ENCODE data around the gene DTNBP1. TPM values are rescaled to one million over a fixed set of nuclear protein-coding genes. Genes with fewer than 3 reads are reported as not detected.

DTNBP1 gene
- total RNA-seq, 1 donor from 2014 or later = 19.4 TPM

GRCh38 chr6:15622045-15622740, 40.6 kb downstream of the DTNBP1 start:
- peaks cover 2% of the 10 kb centered on the region for H3K36me3 Mint-ChIP-seq
- peaks cover 15% of the 10 kb centered on the region for H3K4me1 Mint-ChIP-seq
- DNase-seq (ENCODE audit: low spot score in 2 of 2, unreplicated experiment in 2 of 2) = no peak
- no peak overlapping the region for H3K4me3 Mint-ChIP-seq
- H3K27me3 Mint-ChIP-seq (ENCODE audit: low read depth) = no peaks in the 10 kb centered on the region
- H3K27ac Mint-ChIP-seq = peak overlapping the region; percentile 72
- no peak for TF ChIP-seq CTCF (IDR thresholded peaks at IDR 0.05; ENCODE audit: unreplicated experiment)
- peaks cover 15% of the 10 kb centered on the region for H3K9me3 Mint-ChIP-seq

- Mint-ChIP-seq H3K27me3 (ENCODE audit: low read depth) (no peaks in the 10 kb centered on the region), H3K36me3 (no peaks in the 10 kb centered on the region), H3K9me3 (peaks cover 16% of the 10 kb centered on the region), H3K4me1 (peaks cover 15% of the 10 kb centered on the region), H3K4me3 (no peak overlapping the region), H3K27ac (peak overlapping the region; percentile 72)
- no peak for DNase-seq (ENCODE audit: low spot score in 2 of 2, unreplicated experiment in 2 of 2)
- TF ChIP-seq CTCF (IDR thresholded peaks at IDR 0.05; ENCODE audit: unreplicated experiment) = no peak
Measured at GRCh38 chr6:15621203-15622044, 41.4 kb downstream of the DTNBP1 start.

GRCh38 chr6:15620611-15621010, 42.2 kb downstream of the DTNBP1 start:
- no peak overlapping the region for H3K27ac Mint-ChIP-seq
- no peaks in the 10 kb centered on the region for H3K27me3 Mint-ChIP-seq (ENCODE audit: low read depth)
- DNase-seq (ENCODE audit: low spot score in 2 of 2, unreplicated experiment in 2 of 2) = no peak
- no peaks in the 10 kb centered on the region for H3K36me3 Mint-ChIP-seq
- H3K4me1 Mint-ChIP-seq = peaks cover 15% of the 10 kb centered on the region
- TF ChIP-seq CTCF (IDR thresholded peaks at IDR 0.05; ENCODE audit: unreplicated experiment) = no peak
- no peak overlapping the region for H3K4me3 Mint-ChIP-seq
- peaks cover 16% of the 10 kb centered on the region for H3K9me3 Mint-ChIP-seq

GRCh38 chr6:15619330-15619729, 43.5 kb downstream of the DTNBP1 start:
- no peak for DNase-seq (ENCODE audit: low spot score in 2 of 2, unreplicated experiment in 2 of 2)
- Mint-ChIP-seq H3K27me3 (ENCODE audit: low read depth) (no peaks in the 10 kb centered on the region), H3K4me1 (peaks cover 15% of the 10 kb centered on the region), H3K36me3 (peaks cover 2% of the 10 kb centered on the region), H3K27ac (no peak overlapping the region), H3K4me3 (no peak overlapping the region), H3K9me3 (peaks cover 16% of the 10 kb centered on the region)
- no peak for TF ChIP-seq CTCF (IDR thresholded peaks at IDR 0.05; ENCODE audit: unreplicated experiment)

- DNase-seq (ENCODE audit: low spot score in 2 of 2, unreplicated experiment in 2 of 2) = no peak
- no peaks in the 10 kb centered on the region for H3K27me3 Mint-ChIP-seq (ENCODE audit: low read depth)
- H3K4me1 Mint-ChIP-seq = peaks cover 15% of the 10 kb centered on the region
Measured at GRCh38 chr6:15618685-15619084, 44.1 kb downstream of the DTNBP1 start.

More at GRCh38 chr6:15618685-15619084, 44.1 kb downstream of the DTNBP1 start:
- Mint-ChIP-seq H3K36me3 (peaks cover 8% of the 10 kb centered on the region), H3K27ac (no peak overlapping the region), H3K4me3 (no peak overlapping the region), H3K9me3 (peaks cover 16% of the 10 kb centered on the region)
- TF ChIP-seq CTCF (IDR thresholded peaks at IDR 0.05; ENCODE audit: unreplicated experiment) = no peak
